ENCODE results near the gene FGFR3. TPM values are rescaled to one million over a fixed set of nuclear protein-coding genes. Genes with fewer than 3 reads are reported as not detected.

FGFR3 gene
- total and polyA plus RNA-seq, 10 of the 15 experiments (the other 5 are each of a cell fraction or from before 2014, with no cell fraction given), result 0.05 to 0.33 (median 0.18) TPM; not detected in 6

DNA sequence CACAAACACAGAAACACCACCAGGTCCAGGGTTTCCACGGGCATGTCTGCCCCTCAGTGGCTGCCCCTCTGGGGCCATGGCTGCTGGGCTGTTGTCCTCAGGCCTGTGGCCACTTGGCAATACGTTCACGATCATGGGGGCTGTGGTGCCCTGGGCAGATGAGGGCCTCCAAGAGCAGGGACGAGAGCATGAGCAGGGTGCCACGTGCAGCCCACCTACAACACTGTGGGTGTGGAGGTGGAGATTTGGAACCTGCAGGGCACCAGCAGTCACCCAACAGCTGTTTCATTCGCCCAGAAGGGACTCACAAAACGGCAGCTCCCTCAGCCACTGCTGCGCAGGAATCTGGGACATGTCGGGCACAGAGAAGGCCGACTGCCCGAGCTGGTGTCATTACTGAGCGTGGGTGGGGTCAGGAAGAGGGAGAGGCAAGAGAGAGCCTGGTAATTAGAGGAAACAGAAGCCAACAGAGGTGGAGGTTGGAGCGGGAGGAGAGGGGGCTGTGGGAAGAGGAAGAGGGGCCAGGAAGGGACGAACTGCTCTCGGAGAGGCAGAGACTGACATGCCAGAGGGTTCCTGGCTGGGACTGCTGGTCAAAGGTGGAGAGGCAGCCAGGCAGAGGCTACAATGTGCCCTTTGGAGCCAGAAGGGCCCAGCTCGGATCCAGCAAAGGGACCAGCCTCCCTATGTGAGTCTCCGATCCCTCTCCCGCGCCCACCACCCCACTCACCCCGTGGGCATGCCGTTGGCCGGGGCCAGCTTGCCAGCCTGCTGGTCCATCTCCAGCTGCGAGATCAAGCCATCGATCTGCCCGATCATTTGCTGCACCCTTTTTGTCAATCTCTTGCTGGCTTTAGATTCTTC is 23.1 kb downstream of the FGFR3 start:
- H3K9me3 ChIP-seq (replicated peaks; ENCODE audit: control insufficient read depth, insufficient read depth, low read length), result no peaks in the 10 kb centered on the region
- BruUV-seq (replicated peaks), result no TSS peak
- 92% methylated on average over 25 of the region's 25 CpGs for WGBS (ENCODE audit: insufficient coverage, insufficient replicate concordance, low lambda C conversion rate, missing lambda C conversion rate)
- H4K20me1 ChIP-seq (ENCODE audit: control insufficient read depth, insufficient read depth), result no peaks in the 10 kb centered on the region
- H3K4me3 ChIP-seq, result no peak overlapping the region
- SMC1A ChIA-PET (ENCODE audit: uncharacterized antibody, unreplicated experiment), result interaction anchor here (1.7 kb wide), 1 partner anchor 83 kb away, joined by 5 read pairs; no protein-coding TSS in a partner anchor
- no peak overlapping the region for H2AFZ ChIP-seq (ENCODE audit: control insufficient read depth, low read depth, low read length)
- in situ Hi-C loops (cut with MboI) (loop anchor here (5.0 kb wide), 1 partner anchor 74 kb away; no protein-coding TSS in a partner anchor), intact Hi-C loops (cut with micrococcal nuclease; ENCODE audit: unreplicated experiment) (no loop called here)
- H3K27ac ChIP-seq (ENCODE audit: control insufficient read depth, insufficient read depth), result no peak overlapping the region
- H3K4me2 ChIP-seq (ENCODE audit: control insufficient read depth, insufficient read depth), result no peak overlapping the region
- RAD21 ChIA-PET (ENCODE audit: unreplicated experiment), result no interaction called here
- no peaks in the 10 kb centered on the region for H3K4me1 ChIP-seq (ENCODE audit: control insufficient read depth, insufficient read depth, low read length)
- no peaks in the 10 kb centered on the region for H3K27me3 ChIP-seq (replicated peaks in 1 of 2; ENCODE audit: control insufficient read depth in 2 of 2, insufficient read depth in 2 of 2, low read length in 1 of 2)
- TF ChIP-seq ZNF207 (IDR thresholded peaks at IDR 0.05; ENCODE audit: borderline replicate concordance) (no peak), CHD4 (IDR thresholded peaks at IDR 0.05) (no peak), BACH1 (IDR thresholded peaks at IDR 0.05; ENCODE audit: borderline replicate concordance) (no peak)
- POLR2A ChIA-PET, result no interaction called here
- CTCF ChIA-PET, result interaction anchor here (0.6 to 2.8 kb wide), 5 partner anchors 60 to 1117 kb away, joined by 3 to 24 read pairs (median 4); no protein-coding TSS in a partner anchor
- FAIRE-seq (no peak), ATAC-seq (no peak), DNase-seq (ENCODE audit: low read depth, low spot score) (no peak)
- H3K9ac ChIP-seq (ENCODE audit: control insufficient read depth, insufficient read depth, low read length), result no peak overlapping the region
- H3K36me3 ChIP-seq (ENCODE audit: control insufficient read depth in 2 of 2, insufficient read depth in 2 of 2, low read length in 1 of 2), result peaks cover 15 to 25% of the 10 kb centered on the region in 2 experiments; a peak in 3 of 4 replicates
- H3K79me2 ChIP-seq (ENCODE audit: control insufficient read depth, insufficient read depth, low read length), result no peaks in the 10 kb centered on the region

- Histone ChIP-seq H3K79me2 (ENCODE audit: control insufficient read depth, insufficient read depth, low read length) (no peaks in the 10 kb centered on the region), H3K4me1 (ENCODE audit: control insufficient read depth, insufficient read depth, low read length) (no peaks in the 10 kb centered on the region), H2AFZ (ENCODE audit: control insufficient read depth, low read depth, low read length) (no peak overlapping the region), H3K9me3 (replicated peaks; ENCODE audit: control insufficient read depth, insufficient read depth, low read length) (no peaks in the 10 kb centered on the region), H3K9ac (ENCODE audit: control insufficient read depth, insufficient read depth, low read length) (no peak overlapping the region), H3K4me2 (ENCODE audit: control insufficient read depth, insufficient read depth) (no peak overlapping the region), H4K20me1 (ENCODE audit: control insufficient read depth, insufficient read depth) (no peaks in the 10 kb centered on the region), H3K36me3 (ENCODE audit: control insufficient read depth in 2 of 2, insufficient read depth in 2 of 2, low read length in 1 of 2) (peaks cover 15 to 39% of the 10 kb centered on the region in 2 experiments; a peak in 3 of 4 replicates), H3K4me3 (no peak overlapping the region), H3K27ac (ENCODE audit: control insufficient read depth, insufficient read depth) (no peak overlapping the region), H3K27me3 (replicated peaks in 1 of 2; ENCODE audit: control insufficient read depth in 2 of 2, insufficient read depth in 2 of 2, low read length in 1 of 2) (no peaks in the 10 kb centered on the region)
- ChIA-PET RAD21 (ENCODE audit: unreplicated experiment) (no interaction called here), POLR2A (no interaction called here), CTCF (interaction anchor here (1.2 kb wide), 1 partner anchor 9 kb away, joined by 3 read pairs; no protein-coding TSS in a partner anchor), SMC1A (ENCODE audit: uncharacterized antibody, unreplicated experiment) (interaction anchor here (1.6 kb wide), 1 partner anchor 80 kb away, joined by 4 read pairs; no protein-coding TSS in a partner anchor)
- intact Hi-C loops (cut with micrococcal nuclease; ENCODE audit: unreplicated experiment) (no loop called here), in situ Hi-C loops (cut with MboI) (loop anchor here (5.0 kb wide), 1 partner anchor 77 kb away; no protein-coding TSS in a partner anchor)
- peak; percentile 13 for FAIRE-seq
- no peak for ATAC-seq
- 97% methylated on average over 10 of the region's 10 CpGs for WGBS (ENCODE audit: insufficient coverage, insufficient replicate concordance, low lambda C conversion rate, missing lambda C conversion rate)
- no peak for DNase-seq (ENCODE audit: low read depth, low spot score)
- BruUV-seq (replicated peaks), result no TSS peak
- no peak for TF ChIP-seq YY1 (IDR thresholded peaks at IDR 0.05; ENCODE audit: low read depth, low read length)
- TF ChIP-seq SIX5 (IDR thresholded peaks at IDR 0.05; ENCODE audit: low read depth, low read length, severe bottlenecking), result no peak
- TF ChIP-seq CUX1 (IDR thresholded peaks at IDR 0.05; ENCODE audit: insufficient replicate concordance, low read depth, low read length), result no peak
- TF ChIP-seq GABPA (IDR thresholded peaks at IDR 0.05; ENCODE audit: low read depth), result no peak
- TF ChIP-seq ATF3 (IDR thresholded peaks at IDR 0.05; ENCODE audit: borderline replicate concordance, extremely low read depth, low read depth, low read length), result no peak
- TF ChIP-seq STAT3 (IDR thresholded peaks at IDR 0.05; ENCODE audit: low read depth, low read length), result no peak
Observed at GRCh38 chr4:1819284-1819683, 26.2 kb downstream of the FGFR3 start.
